ENCODE results near the gene DUSP12. TPM values are rescaled to one million over a fixed set of nuclear protein-coding genes. Genes with fewer than 3 reads are reported as not detected.

DUSP12 gene
- total RNA-seq, 1 experiment from 2014 or later = 28.0 TPM

- Histone ChIP-seq H3K4me1 (ENCODE audit: insufficient read depth, low read length) (no peaks in the 10 kb centered on the region), H3K23me2 (ENCODE audit: insufficient read length, low read depth, low read length, poor library complexity, severe bottlenecking) (no peaks in the 10 kb centered on the region), H3K18ac (ENCODE audit: insufficient read length, low read depth, low read length) (no peak overlapping the region), H3K27me3 (ENCODE audit: insufficient read depth, low read length) (no peaks in the 10 kb centered on the region; the same call in 1 of the 2 replicates), H3K23ac (ENCODE audit: insufficient read length, low read depth, low read length) (no peak overlapping the region), H2BK12ac (ENCODE audit: insufficient read length, low read depth, low read length) (no peak overlapping the region), H2BK120ac (ENCODE audit: low read depth, low read length, poor library complexity, severe bottlenecking) (no peak overlapping the region), H3K79me2 (ENCODE audit: insufficient read depth, low read length) (no peaks in the 10 kb centered on the region), H4K5ac (ENCODE audit: insufficient read length, low read depth, low read length) (no peak overlapping the region), H2AFZ (ENCODE audit: low read length) (no peak overlapping the region), H4K20me1 (ENCODE audit: control insufficient read depth, insufficient read depth, insufficient read length) (no peaks in the 10 kb centered on the region), H3K79me1 (ENCODE audit: insufficient read depth, low read depth, low read length, poor library complexity, severe bottlenecking) (no peaks in the 10 kb centered on the region), H2AK5ac (ENCODE audit: insufficient read length, low read length) (no peak overlapping the region), H3K9me3 (ENCODE audit: control insufficient read depth, low read depth, low read length) (no peaks in the 10 kb centered on the region), H3K4ac (ENCODE audit: low read depth, low read length) (no peak overlapping the region), H3K9ac (ENCODE audit: extremely low read depth, insufficient read length, low read length) (no peak overlapping the region), H2BK20ac (ENCODE audit: low read depth, low read length, poor library complexity, severe bottlenecking) (no peak overlapping the region), H4K8ac (replicated peaks; ENCODE audit: insufficient read length, low read depth, low read length) (no peak overlapping the region), H2BK5ac (ENCODE audit: insufficient read length, low read length) (no peak overlapping the region), H3K4me2 (ENCODE audit: insufficient read depth, insufficient read length, low read length) (no peak overlapping the region), H4K91ac (ENCODE audit: insufficient read length, low read depth, low read length) (no peak overlapping the region), H3K14ac (ENCODE audit: insufficient read depth, low read length) (no peak overlapping the region), H3T11ph (ENCODE audit: low read length) (no peak overlapping the region), H3K27ac (ENCODE audit: insufficient read length, low read depth, low read length) (no peak overlapping the region), H3K56ac (ENCODE audit: insufficient read length, low read depth, low read length) (no peak overlapping the region), H2BK15ac (ENCODE audit: low read depth, low read length) (no peak overlapping the region)
- no peaks in the 10 kb centered on the region; a peak in 1 of 5 replicates for H3K9me3 Mint-ChIP-seq
- H3K27ac Mint-ChIP-seq = no peak overlapping the region
- H3K36me3 Mint-ChIP-seq (ENCODE audit: insufficient read depth in 1 of 3, low read depth in 3 of 3) = no peaks in the 10 kb centered on the region
- peaks cover 45% of the 10 kb centered on the region for H3K27me3 Mint-ChIP-seq (ENCODE audit: low read depth)
- no CpG with 5 or more reads among the region's 1 CpG for WGBS (ENCODE audit: extremely low coverage, insufficient read length, low lambda C conversion rate)
- TF ChIP-seq CTCF (conservative IDR thresholded peaks at IDR 0.05) = no peak
- no peak overlapping the region for H3K4me3 Mint-ChIP-seq
- no peak for DNase-seq
- no peaks in the 10 kb centered on the region; a peak in 1 of 4 replicates for H3K4me1 Mint-ChIP-seq
Observed at GRCh38 chr1:161719325-161719611, 30.3 kb upstream of the DUSP12 start.
